Osteoblast (primary cell): ENCODE measurements around the gene COG5. TPM values are rescaled to one million over a fixed set of nuclear protein-coding genes. Genes with fewer than 3 reads are reported as not detected.
A peak's percentile ranks its signal among the peaks of the same experiment; 100 is the strongest.

Experiments
- DNase-seq: peaks from one replicate; pipeline ENCODE4 v3.0.0; 2011; ENCODE audit warnings: low spot score, mixed read lengths; ENCODE audit not compliant: insufficient read length; ENCODE audit errors: missing footprints
- H2AFZ ChIP-seq: 2 replicates; pipeline ENCODE4 v1.6.0; 2011; ENCODE audit warnings: mild to moderate bottlenecking, low read length
- H3K27ac ChIP-seq: 2 replicates; pipeline ENCODE4 v1.5.1; 2011; ENCODE audit warnings: mild to moderate bottlenecking, low read depth, low read length, moderate library complexity
- H3K27me3 ChIP-seq: 2 replicates; pipeline ENCODE4 v1.6.0; 2012; ENCODE audit warnings: mild to moderate bottlenecking, control low read depth, inconsistent platforms, low read length, moderate library complexity; ENCODE audit not compliant: insufficient read depth
- H3K36me3 ChIP-seq: 2 replicates; pipeline ENCODE4 v1.5.1; 2011; ENCODE audit warnings: mild to moderate bottlenecking, low read length, control low read depth, moderate library complexity; ENCODE audit not compliant: insufficient read depth
- H3K4me1 ChIP-seq: 2 replicates; pipeline ENCODE4 v1.5.1; 2011; ENCODE audit warnings: mild to moderate bottlenecking, low read length, control low read depth, moderate library complexity; ENCODE audit not compliant: insufficient read depth
- H3K4me2 ChIP-seq: 2 replicates; pipeline ENCODE4 v1.6.0; 2011; ENCODE audit warnings: mild to moderate bottlenecking, low read length; ENCODE audit not compliant: insufficient read depth
- H3K4me3 ChIP-seq: fragments of 200-600 bp; sonication (generic); 3 replicates; pipeline ENCODE4 v1.5.1; 2012; ENCODE audit warnings: mild to moderate bottlenecking, low read length, inconsistent platforms; ENCODE audit not compliant: insufficient read depth
- H3K79me2 ChIP-seq: 2 replicates; pipeline ENCODE4 v1.6.0; 2012; ENCODE audit warnings: mild to moderate bottlenecking, low read length, control low read depth, inconsistent platforms; ENCODE audit not compliant: insufficient read depth
- H3K9me3 ChIP-seq: 2 replicates; pipeline ENCODE4 v1.5.1; 2011; ENCODE audit warnings: low read depth, low read length, control low read depth
- H4K20me1 ChIP-seq: 2 replicates; pipeline ENCODE4 v1.6.0; 2012; ENCODE audit warnings: mild to moderate bottlenecking, low read length, control low read depth; ENCODE audit not compliant: insufficient read depth
- CTCF ChIP-seq: IDR thresholded peaks from 2 replicates; pipeline ENCODE4 v1.5.1; 2011; ENCODE audit warnings: mild to moderate bottlenecking, low read depth, low read length, moderate library complexity; ENCODE audit errors: extremely low read depth
- total RNA-seq: library from RNA; depleted of rRNA; stranded (reverse); fragments of >200 nt; gene quantifications from 2 replicates; pipeline ENCODE4 v1.2.3, GENCODE V29; 2012

Gene COG5
- total RNA-seq, 1 donor, result 29.7 TPM

- Histone ChIP-seq H3K36me3 (no peaks in the 10 kb centered on the region), H4K20me1 (peaks cover 13% of the 10 kb centered on the region), H3K27ac (peak overlapping the region; percentile 99), H2AFZ (peak overlapping the region; percentile 79), H3K27me3 (no peaks in the 10 kb centered on the region), H3K79me2 (peaks cover 19% of the 10 kb centered on the region), H3K4me3 (peak overlapping the region; percentile 76), H3K9me3 (no peaks in the 10 kb centered on the region), H3K4me2 (peak overlapping the region; percentile 100), H3K4me1 (peaks cover 14% of the 10 kb centered on the region)
- no peak for TF ChIP-seq CTCF
- no peak for DNase-seq
Observed at GRCh38 chr7:107166736-107167426, 396.8 kb downstream of the COG5 start.

- Histone ChIP-seq H3K4me3 (no peak overlapping the region), H3K4me1 (peaks cover 10% of the 10 kb centered on the region), H3K27me3 (no peaks in the 10 kb centered on the region), H3K27ac (no peak overlapping the region), H4K20me1 (peaks cover 4% of the 10 kb centered on the region), H3K79me2 (peaks cover 6% of the 10 kb centered on the region), H3K36me3 (no peaks in the 10 kb centered on the region), H2AFZ (no peak overlapping the region), H3K9me3 (no peaks in the 10 kb centered on the region), H3K4me2 (no peak overlapping the region)
- DNase-seq, result no peak
- no peak for TF ChIP-seq CTCF
Observed at GRCh38 chr7:107165341-107165740, 398.4 kb downstream of the COG5 start.

GRCh38 chr7:107164092-107164491 lies 399.6 kb downstream of the COG5 start:
- Histone ChIP-seq H3K4me2 (no peak overlapping the region), H4K20me1 (no peaks in the 10 kb centered on the region), H3K9me3 (no peaks in the 10 kb centered on the region), H3K4me3 (no peak overlapping the region), H3K79me2 (no peaks in the 10 kb centered on the region), H3K27me3 (no peaks in the 10 kb centered on the region), H2AFZ (no peak overlapping the region), H3K27ac (no peak overlapping the region), H3K4me1 (peaks cover 8% of the 10 kb centered on the region), H3K36me3 (no peaks in the 10 kb centered on the region)
- no peak for DNase-seq
- TF ChIP-seq CTCF, result no peak

- no peaks in the 10 kb centered on the region for H3K79me2 ChIP-seq
- DNase-seq, result no peak
- H3K9me3 ChIP-seq, result no peaks in the 10 kb centered on the region
- no peaks in the 10 kb centered on the region for H3K36me3 ChIP-seq
- no peak overlapping the region for H2AFZ ChIP-seq
- no peaks in the 10 kb centered on the region for H3K27me3 ChIP-seq
- no peak overlapping the region for H3K27ac ChIP-seq
- H3K4me1 ChIP-seq, result peaks cover 3% of the 10 kb centered on the region
- H4K20me1 ChIP-seq, result no peaks in the 10 kb centered on the region
- no peak overlapping the region for H3K4me2 ChIP-seq
- no peak overlapping the region for H3K4me3 ChIP-seq
- no peak for TF ChIP-seq CTCF
Observed at GRCh38 chr7:107162475-107162874, 401.2 kb downstream of the COG5 start.
